ENCODE measurements around the gene KRT20.
"Not testable (repeated sequence)": the region's sequence is repeated elsewhere in the genome, so short reads cannot be mapped to it uniquely, and the experiment has no call there.

KRT20 gene

GRCh38 chr17:40884708-40885512 lies at the start of gene KRT20:
Gene KRT20, minus strand, starts transcription at chr17:40885242. Its CDS starts 57 bp downstream, at chr17:40885185.
- Mint-ChIP-seq H3K9me3 (no peaks in the 10 kb centered on the region), H3K27me3 (ENCODE audit: low read depth) (peaks cover 36% of the 10 kb centered on the region), H3K27ac (no peak within 1 kb of the TSS), H3K4me3 (no peak within 1 kb of the TSS), H3K4me1 (ENCODE audit: low read depth) (no peaks in the 10 kb centered on the region), H3K36me3 (ENCODE audit: low read depth) (no peaks in the 10 kb centered on the region)
- DNase-seq (ENCODE audit: low spot score) = no peak

GRCh38 chr17:40932608-40933007 lies 47.6 kb upstream of the KRT20 start:
- H3K27ac Mint-ChIP-seq = no peak overlapping the region
- no peaks in the 10 kb centered on the region for H3K36me3 Mint-ChIP-seq (ENCODE audit: low read depth)
- DNase-seq (ENCODE audit: low spot score) = no peak
- no peaks in the 10 kb centered on the region for H3K4me1 Mint-ChIP-seq (ENCODE audit: low read depth)
- peaks cover 16% of the 10 kb centered on the region for H3K27me3 Mint-ChIP-seq (ENCODE audit: low read depth)
- H3K4me3 Mint-ChIP-seq = no peak overlapping the region
- no peaks in the 10 kb centered on the region for H3K9me3 Mint-ChIP-seq

GRCh38 chr17:40931311-40931710 lies 46.3 kb upstream of the KRT20 start:
- peaks cover 17% of the 10 kb centered on the region for H3K27me3 Mint-ChIP-seq (ENCODE audit: low read depth)
- H3K36me3 Mint-ChIP-seq (ENCODE audit: low read depth) = no peaks in the 10 kb centered on the region
- no peak overlapping the region for H3K27ac Mint-ChIP-seq
- no peak overlapping the region for H3K4me3 Mint-ChIP-seq
- no peak for DNase-seq (ENCODE audit: low spot score)
- H3K9me3 Mint-ChIP-seq = no peaks in the 10 kb centered on the region
- no peaks in the 10 kb centered on the region for H3K4me1 Mint-ChIP-seq (ENCODE audit: low read depth)

GRCh38 chr17:40926341-40926740 lies 41.3 kb upstream of the KRT20 start:
- Mint-ChIP-seq H3K27me3 (ENCODE audit: low read depth) (peaks cover 24% of the 10 kb centered on the region), H3K36me3 (ENCODE audit: low read depth) (no peaks in the 10 kb centered on the region), H3K4me1 (ENCODE audit: low read depth) (no peaks in the 10 kb centered on the region), H3K9me3 (no peaks in the 10 kb centered on the region), H3K4me3 (no peak overlapping the region), H3K27ac (no peak overlapping the region)
- no peak for DNase-seq (ENCODE audit: low spot score)

GRCh38 chr17:40922239-40922638 lies 37.2 kb upstream of the KRT20 start:
- no peak overlapping the region for H3K27ac Mint-ChIP-seq
- H3K36me3 Mint-ChIP-seq (ENCODE audit: low read depth) = no peaks in the 10 kb centered on the region
- H3K27me3 Mint-ChIP-seq (ENCODE audit: low read depth) = peaks cover 21% of the 10 kb centered on the region
- no peak overlapping the region for H3K4me3 Mint-ChIP-seq
- no peaks in the 10 kb centered on the region for H3K9me3 Mint-ChIP-seq
- no peak for DNase-seq (ENCODE audit: low spot score)
- no peaks in the 10 kb centered on the region for H3K4me1 Mint-ChIP-seq (ENCODE audit: low read depth)

- DNase-seq (ENCODE audit: low spot score) = no peak
- no peaks in the 10 kb centered on the region for H3K36me3 Mint-ChIP-seq (ENCODE audit: low read depth)
- no peak overlapping the region for H3K4me3 Mint-ChIP-seq
- no peaks in the 10 kb centered on the region for H3K4me1 Mint-ChIP-seq (ENCODE audit: low read depth)
- peaks cover 23% of the 10 kb centered on the region for H3K27me3 Mint-ChIP-seq (ENCODE audit: low read depth)
- H3K27ac Mint-ChIP-seq = no peak overlapping the region
- H3K9me3 Mint-ChIP-seq = no peaks in the 10 kb centered on the region
Observed at GRCh38 chr17:40921026-40921425, 36.0 kb upstream of the KRT20 start.

GRCh38 chr17:40917116-40917515 lies 32.1 kb upstream of the KRT20 start:
- H3K9me3 Mint-ChIP-seq; DNase-seq (ENCODE audit: low spot score); H3K36me3 Mint-ChIP-seq (ENCODE audit: low read depth); H3K27ac Mint-ChIP-seq; H3K4me3 Mint-ChIP-seq; H3K4me1 Mint-ChIP-seq (ENCODE audit: low read depth): not testable (repeated sequence)
- H3K27me3 Mint-ChIP-seq (ENCODE audit: low read depth) = peaks cover 12% of the 10 kb centered on the region

- Mint-ChIP-seq H3K9me3 (no peaks in the 10 kb centered on the region), H3K4me3 (no peak overlapping the region), H3K27me3 (ENCODE audit: low read depth) (peaks cover 14% of the 10 kb centered on the region), H3K27ac (no peak overlapping the region), H3K4me1 (ENCODE audit: low read depth) (no peaks in the 10 kb centered on the region), H3K36me3 (ENCODE audit: low read depth) (no peaks in the 10 kb centered on the region)
- DNase-seq (ENCODE audit: low spot score) = no peak
Observed at GRCh38 chr17:40916366-40916765, 31.3 kb upstream of the KRT20 start.

GRCh38 chr17:40915721-40916256 lies 30.7 kb upstream of the KRT20 start:
- H3K27me3 Mint-ChIP-seq (ENCODE audit: low read depth) = peaks cover 15% of the 10 kb centered on the region
- H3K4me3 Mint-ChIP-seq = no peak overlapping the region
- no peaks in the 10 kb centered on the region for H3K36me3 Mint-ChIP-seq (ENCODE audit: low read depth)
- no peak for DNase-seq (ENCODE audit: low spot score)
- H3K27ac Mint-ChIP-seq = no peak overlapping the region
- no peaks in the 10 kb centered on the region for H3K9me3 Mint-ChIP-seq
- no peaks in the 10 kb centered on the region for H3K4me1 Mint-ChIP-seq (ENCODE audit: low read depth)

GRCh38 chr17:40915199-40915661 lies 30.2 kb upstream of the KRT20 start:
- Mint-ChIP-seq H3K9me3 (no peaks in the 10 kb centered on the region), H3K27ac (no peak overlapping the region), H3K36me3 (ENCODE audit: low read depth) (no peaks in the 10 kb centered on the region), H3K4me1 (ENCODE audit: low read depth) (no peaks in the 10 kb centered on the region), H3K4me3 (no peak overlapping the region), H3K27me3 (ENCODE audit: low read depth) (peaks cover 17% of the 10 kb centered on the region)
- DNase-seq (ENCODE audit: low spot score) = no peak

GRCh38 chr17:40914075-40914855 lies 29.2 kb upstream of the KRT20 start:
- Mint-ChIP-seq H3K4me1 (ENCODE audit: low read depth) (no peaks in the 10 kb centered on the region), H3K9me3 (no peaks in the 10 kb centered on the region), H3K36me3 (ENCODE audit: low read depth) (no peaks in the 10 kb centered on the region), H3K27me3 (ENCODE audit: low read depth) (peaks cover 18% of the 10 kb centered on the region), H3K27ac (no peak overlapping the region), H3K4me3 (no peak overlapping the region)
- DNase-seq (ENCODE audit: low spot score) = no peak

- Mint-ChIP-seq H3K9me3 (no peaks in the 10 kb centered on the region), H3K4me3 (no peak overlapping the region), H3K36me3 (ENCODE audit: low read depth) (no peaks in the 10 kb centered on the region), H3K4me1 (ENCODE audit: low read depth) (no peaks in the 10 kb centered on the region), H3K27ac (no peak overlapping the region), H3K27me3 (ENCODE audit: low read depth) (peaks cover 30% of the 10 kb centered on the region)
- DNase-seq (ENCODE audit: low spot score) = no peak
Observed at GRCh38 chr17:40912486-40913210, 27.6 kb upstream of the KRT20 start.

- Mint-ChIP-seq H3K27ac (no peak overlapping the region), H3K27me3 (ENCODE audit: low read depth) (peaks cover 31% of the 10 kb centered on the region), H3K4me1 (ENCODE audit: low read depth) (no peaks in the 10 kb centered on the region), H3K4me3 (no peak overlapping the region), H3K9me3 (no peaks in the 10 kb centered on the region), H3K36me3 (ENCODE audit: low read depth) (no peaks in the 10 kb centered on the region)
- DNase-seq (ENCODE audit: low spot score) = no peak
Observed at GRCh38 chr17:40910441-40910841, 25.4 kb upstream of the KRT20 start.

- H3K4me1 Mint-ChIP-seq (ENCODE audit: low read depth) = no peaks in the 10 kb centered on the region
- H3K27me3 Mint-ChIP-seq (ENCODE audit: low read depth) = peaks cover 33% of the 10 kb centered on the region
- no peaks in the 10 kb centered on the region for H3K9me3 Mint-ChIP-seq
- H3K27ac Mint-ChIP-seq = no peak overlapping the region
- H3K4me3 Mint-ChIP-seq = no peak overlapping the region
- no peaks in the 10 kb centered on the region for H3K36me3 Mint-ChIP-seq (ENCODE audit: low read depth)
- DNase-seq (ENCODE audit: low spot score) = no peak
Observed at GRCh38 chr17:40909755-40910154, 24.7 kb upstream of the KRT20 start.

Data from T-helper 2 cell treated with Interferon-gamma antibody and Interleukin-4, amounts not matched to agents 5 μg/mL and 100 μg/mL, for 36 hours (primary cell).